ENCODE results near the gene GNAO1. TPM values are rescaled to one million over a fixed set of nuclear protein-coding genes. Genes with fewer than 3 reads are reported as not detected.

The GNAO1 gene
- total and polyA plus RNA-seq, 7 donors, result 0.35 to 1.9 (median 0.60) TPM

DNA sequence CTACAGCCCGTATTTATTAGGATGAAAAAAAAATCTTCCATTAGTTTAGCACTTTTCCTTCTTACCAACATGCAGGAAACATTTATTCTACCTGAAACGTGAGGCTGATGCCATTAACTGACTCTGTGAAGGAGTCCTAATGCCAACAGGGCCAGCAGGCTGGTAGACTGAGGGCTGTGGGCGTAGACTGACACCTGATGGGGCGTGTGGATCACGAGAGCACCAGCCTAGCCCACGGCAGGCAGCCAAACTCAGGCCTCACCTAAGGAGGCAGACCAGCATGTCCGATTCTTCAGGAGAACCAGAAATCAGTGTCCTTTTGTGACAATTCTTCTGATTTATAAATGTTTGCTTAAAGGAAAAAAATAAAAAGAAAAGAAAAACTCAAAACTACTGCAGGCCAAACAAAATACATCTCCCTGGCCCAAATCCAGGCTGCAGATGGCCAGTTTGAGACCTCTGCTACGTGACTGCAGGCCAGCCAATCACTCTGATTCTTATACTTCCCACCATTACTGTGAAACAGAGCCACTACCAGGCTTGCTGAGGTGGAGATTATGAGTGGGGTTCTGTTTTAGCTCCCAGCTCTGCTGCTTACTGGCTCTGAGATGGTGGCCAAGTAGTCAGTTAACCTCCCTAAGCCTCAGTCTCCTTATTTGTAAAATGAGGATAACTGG lies 66.5 kb downstream of the GNAO1 start:
- DNase-seq (no peak), ATAC-seq (no peak)
- Histone ChIP-seq H3K36me3 (ENCODE audit: insufficient read depth in 1 of 2, low read depth in 1 of 2) (no peaks in the 10 kb centered on the region), H3K27me3 (ENCODE audit: insufficient read depth in 3 of 3, low read length in 2 of 3) (peaks cover 0 to 2% (median 0%) of the 10 kb centered on the region in 3 donors), H3K4me3 (no peak overlapping the region), H3K27ac (no peak overlapping the region), H3K4me1 (no peaks in the 10 kb centered on the region), H3K9me3 (no peaks in the 10 kb centered on the region)
- TF ChIP-seq, protein P1, sequence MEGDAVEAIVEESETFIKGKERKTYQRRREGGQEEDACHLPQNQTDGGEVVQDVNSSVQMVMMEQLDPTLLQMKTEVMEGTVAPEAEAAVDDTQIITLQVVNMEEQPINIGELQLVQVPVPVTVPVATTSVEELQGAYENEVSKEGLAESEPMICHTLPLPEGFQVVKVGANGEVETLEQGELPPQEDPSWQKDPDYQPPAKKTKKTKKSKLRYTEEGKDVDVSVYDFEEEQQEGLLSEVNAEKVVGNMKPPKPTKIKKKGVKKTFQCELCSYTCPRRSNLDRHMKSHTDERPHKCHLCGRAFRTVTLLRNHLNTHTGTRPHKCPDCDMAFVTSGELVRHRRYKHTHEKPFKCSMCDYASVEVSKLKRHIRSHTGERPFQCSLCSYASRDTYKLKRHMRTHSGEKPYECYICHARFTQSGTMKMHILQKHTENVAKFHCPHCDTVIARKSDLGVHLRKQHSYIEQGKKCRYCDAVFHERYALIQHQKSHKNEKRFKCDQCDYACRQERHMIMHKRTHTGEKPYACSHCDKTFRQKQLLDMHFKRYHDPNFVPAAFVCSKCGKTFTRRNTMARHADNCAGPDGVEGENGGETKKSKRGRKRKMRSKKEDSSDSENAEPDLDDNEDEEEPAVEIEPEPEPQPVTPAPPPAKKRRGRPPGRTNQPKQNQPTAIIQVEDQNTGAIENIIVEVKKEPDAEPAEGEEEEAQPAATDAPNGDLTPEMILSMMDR (IDR thresholded peaks at IDR 0.05), result no peak
- 62 to 67% (median 63%) methylated on average over 8 of the region's 8 CpGs for WGBS, 3 donors
- intact Hi-C loops (cut with DNase I), result no loop called here

DNA sequence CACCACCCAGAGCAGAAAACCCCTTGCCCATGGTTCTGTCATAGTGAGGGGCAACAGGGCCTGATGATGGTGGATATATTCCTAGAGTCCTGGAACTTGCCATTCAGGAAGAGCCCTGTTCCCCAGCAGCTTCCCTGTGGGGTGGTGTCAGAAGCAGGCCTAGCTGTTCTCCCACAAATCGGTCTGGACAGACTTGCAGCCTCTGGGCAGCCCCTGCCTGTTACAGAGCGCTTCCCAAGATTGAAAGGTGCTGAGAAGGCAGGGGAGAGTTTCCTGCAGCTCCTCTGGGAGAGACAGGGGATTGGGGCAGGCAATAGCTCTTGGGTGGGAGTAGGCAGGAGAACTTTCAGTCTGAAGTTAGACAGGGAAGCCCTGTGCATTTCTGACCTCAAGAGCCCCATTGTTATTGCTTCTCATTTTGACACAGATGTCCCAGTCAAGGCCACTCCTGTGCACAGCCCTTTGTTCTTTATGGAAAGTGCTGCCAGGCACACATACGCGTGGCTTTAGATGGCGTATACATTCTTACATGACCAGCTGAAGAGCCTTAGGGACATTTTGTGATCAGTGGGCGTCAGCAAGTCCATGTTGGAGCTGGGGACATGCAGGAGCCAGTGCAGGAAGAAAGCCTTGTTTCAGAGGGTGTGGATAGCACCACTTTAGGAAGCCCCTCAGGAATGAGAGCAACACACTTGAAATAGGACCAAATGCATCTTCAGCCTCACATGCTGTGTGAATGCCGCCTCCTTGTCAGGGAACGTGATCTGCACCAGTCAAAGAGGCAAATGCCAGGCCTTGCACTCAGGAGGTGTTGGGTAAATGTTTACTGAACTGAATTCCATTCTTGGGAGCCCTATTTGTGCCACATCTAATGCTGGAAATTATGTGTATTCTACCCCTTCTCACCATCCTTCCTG lies 67.5 kb downstream of the GNAO1 start:
- intact Hi-C loops (cut with DNase I), result no loop called here
- no peak for ATAC-seq
- Histone ChIP-seq H3K36me3 (ENCODE audit: insufficient read depth in 1 of 2, low read depth in 1 of 2) (no peaks in the 10 kb centered on the region), H3K9me3 (no peaks in the 10 kb centered on the region), H3K4me1 (no peaks in the 10 kb centered on the region), H3K27ac (no peak overlapping the region), H3K27me3 (ENCODE audit: insufficient read depth in 3 of 3, low read length in 2 of 3) (peaks cover 0 to 2% (median 0%) of the 10 kb centered on the region in 3 donors), H3K4me3 (no peak overlapping the region)
- TF ChIP-seq, protein P1 (IDR thresholded peaks at IDR 0.05), result no peak
- WGBS, 3 donors, result 79 to 94% (median 85%) methylated on average over 8 of the region's 8 CpGs
- DNase-seq, result no peak

DNA sequence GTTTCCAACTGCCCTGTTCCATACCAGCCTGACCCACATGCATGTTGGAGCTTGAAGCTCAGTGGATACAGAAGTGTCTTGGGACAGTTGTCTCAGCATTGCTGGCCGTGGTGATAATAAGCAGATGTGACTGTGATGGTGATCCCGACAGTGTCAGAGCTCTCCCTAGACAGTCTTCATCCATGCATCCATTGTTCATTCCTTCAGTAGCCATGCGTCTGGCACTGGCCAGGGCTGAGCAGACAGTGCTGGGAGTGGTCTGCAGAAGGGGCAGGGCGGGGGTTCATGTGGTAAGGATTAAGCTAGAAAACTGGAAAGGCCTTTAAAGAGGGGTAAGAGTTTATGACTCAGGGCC lies 68.1 kb downstream of the GNAO1 start:
- TF ChIP-seq, protein P1 (IDR thresholded peaks at IDR 0.05), result no peak
- WGBS, 3 donors, result 69 to 85% (median 81%) methylated on average over 4 of the region's 4 CpGs
- H3K4me3 ChIP-seq, result no peak overlapping the region
- ATAC-seq (no peak), DNase-seq (no peak)
- H3K27me3 ChIP-seq (ENCODE audit: insufficient read depth in 3 of 3, low read length in 2 of 3), result peaks cover 0 to 2% (median 0%) of the 10 kb centered on the region in 3 donors
- intact Hi-C loops (cut with DNase I), result no loop called here
- H3K9me3 ChIP-seq, result no peaks in the 10 kb centered on the region
- no peaks in the 10 kb centered on the region for H3K36me3 ChIP-seq (ENCODE audit: insufficient read depth in 1 of 2, low read depth in 1 of 2)
- no peaks in the 10 kb centered on the region for H3K4me1 ChIP-seq
- H3K27ac ChIP-seq, result no peak overlapping the region

DNA sequence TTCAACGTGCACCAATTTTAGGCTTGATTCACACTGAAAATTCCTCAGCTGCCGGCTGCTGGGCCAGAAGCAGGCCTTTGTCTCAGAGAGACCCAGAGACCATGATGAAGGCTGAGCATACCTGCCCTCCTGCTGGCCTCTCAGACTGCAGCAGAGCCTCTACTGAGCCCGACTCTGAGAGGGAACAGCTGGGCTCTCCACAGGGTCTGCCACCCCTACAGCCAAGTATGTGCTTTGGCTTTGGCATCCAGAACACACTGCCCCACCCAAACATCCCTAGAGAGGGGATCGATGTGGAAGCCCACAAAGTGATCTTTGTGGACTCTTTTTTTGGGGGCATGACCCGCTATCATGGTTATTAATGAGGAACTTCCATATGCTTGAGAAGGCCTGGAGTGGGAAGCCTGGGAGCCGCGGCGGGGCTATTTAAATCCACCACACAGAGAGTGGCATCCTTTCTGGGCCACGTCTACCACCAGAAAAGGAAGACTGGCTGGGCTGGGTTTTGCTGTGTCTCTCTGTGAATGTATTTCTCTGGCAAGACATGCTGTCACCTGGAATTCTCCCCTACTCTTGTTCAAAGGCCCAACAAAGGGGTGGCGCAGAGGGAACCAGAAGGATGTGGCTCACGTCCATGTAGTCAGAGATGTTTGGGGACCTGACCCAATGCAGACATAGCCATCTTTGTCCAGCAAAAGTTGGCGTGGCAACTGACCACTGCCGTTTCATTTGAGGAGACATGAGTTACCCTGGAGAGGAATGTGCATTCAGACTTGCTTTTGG lies 69.3 kb downstream of the GNAO1 start:
- peaks cover 0 to 2% (median 0%) of the 10 kb centered on the region in 3 donors for H3K27me3 ChIP-seq (ENCODE audit: insufficient read depth in 3 of 3, low read length in 2 of 3)
- H3K27ac ChIP-seq, result no peak overlapping the region
- no peaks in the 10 kb centered on the region for H3K9me3 ChIP-seq
- DNase-seq (no peak), ATAC-seq (no peak)
- TF ChIP-seq, protein P1 (IDR thresholded peaks at IDR 0.05), result no peak
- 61 to 76% (median 63%) methylated on average over 13 of the region's 13 CpGs for WGBS, 3 donors
- no peak overlapping the region for H3K4me3 ChIP-seq
- H3K4me1 ChIP-seq, result no peaks in the 10 kb centered on the region
- intact Hi-C loops (cut with DNase I), result no loop called here
- H3K36me3 ChIP-seq (ENCODE audit: insufficient read depth in 1 of 2, low read depth in 1 of 2), result no peaks in the 10 kb centered on the region

All from psoas muscle (tissue), 8 donors.